ENCODE data around the gene GPC5.

GPC5 gene

GRCh38 chr13:91907398-91907797, 509.0 kb downstream of the GPC5 start:
- no peak for FAIRE-seq

- FAIRE-seq = no peak
These were observed 511.2 kb downstream of the GPC5 start for GRCh38 chr13:91909617-91910016.

- no peak for FAIRE-seq
These were observed 524.7 kb downstream of the GPC5 start for GRCh38 chr13:91922969-91923592.

GRCh38 chr13:91930687-91931086, 532.3 kb downstream of the GPC5 start:
- no peak for FAIRE-seq

- FAIRE-seq = no peak
These were observed 535.9 kb downstream of the GPC5 start for GRCh38 chr13:91934354-91934753.

- peak; percentile 85 for FAIRE-seq
These were observed 548.2 kb downstream of the GPC5 start for GRCh38 chr13:91946498-91947070.

GRCh38 chr13:91948736-91949135, 550.3 kb downstream of the GPC5 start:
- no peak for FAIRE-seq

- no peak for FAIRE-seq
These were observed 552.4 kb downstream of the GPC5 start for GRCh38 chr13:91950803-91951202.

- no peak for FAIRE-seq
These were observed 557.3 kb downstream of the GPC5 start for GRCh38 chr13:91955546-91956355.

GRCh38 chr13:91960947-91961346, 562.5 kb downstream of the GPC5 start:
- FAIRE-seq = no peak

GRCh38 chr13:91962946-91963345, 564.5 kb downstream of the GPC5 start:
- FAIRE-seq = no peak

- no peak for FAIRE-seq
These were observed 567.1 kb downstream of the GPC5 start for GRCh38 chr13:91965511-91965910.

- FAIRE-seq = no peak
These were observed 580.1 kb downstream of the GPC5 start for GRCh38 chr13:91978571-91978970.

GRCh38 chr13:91986761-91987483, 588.5 kb downstream of the GPC5 start:
- FAIRE-seq = no peak

- no peak for FAIRE-seq
These were observed 589.9 kb downstream of the GPC5 start for GRCh38 chr13:91988331-91988730.

GRCh38 chr13:92012787-92013186, 614.4 kb downstream of the GPC5 start:
- FAIRE-seq = no peak

GRCh38 chr13:92017737-92018136, 619.3 kb downstream of the GPC5 start:
- FAIRE-seq = no peak

GRCh38 chr13:92028695-92029094, 630.3 kb downstream of the GPC5 start:
- FAIRE-seq = no peak

GRCh38 chr13:92029641-92030040, 631.2 kb downstream of the GPC5 start:
- no peak for FAIRE-seq

- FAIRE-seq = no peak
These were observed 640.5 kb downstream of the GPC5 start for GRCh38 chr13:92038905-92039304.

GRCh38 chr13:92042522-92042921, 644.1 kb downstream of the GPC5 start:
- no peak for FAIRE-seq

GRCh38 chr13:92044351-92044750, 645.9 kb downstream of the GPC5 start:
- no peak for FAIRE-seq

GRCh38 chr13:92054389-92054788, 656.0 kb downstream of the GPC5 start:
- FAIRE-seq = no peak

- FAIRE-seq = no peak
These were observed 676.2 kb downstream of the GPC5 start for GRCh38 chr13:92074658-92075057.

Measured in islet of Langerhans (tissue), 1 donor.